HG02973 (cell line): ENCODE measurements around the gene HLA-DQB1.
"Not testable (repeated sequence)": the region's sequence is repeated elsewhere in the genome, so short reads cannot be mapped to it uniquely, and the experiment has no call there.

Experiments used
- ATAC-seq: cut with Tn5 transposase; IDR thresholded peaks from one replicate; pipeline ENCODE4 v1.9.1; 2021; ENCODE audit warnings: moderate library complexity; ENCODE audit not compliant: unreplicated experiment

HLA-DQB1 gene

DNA sequence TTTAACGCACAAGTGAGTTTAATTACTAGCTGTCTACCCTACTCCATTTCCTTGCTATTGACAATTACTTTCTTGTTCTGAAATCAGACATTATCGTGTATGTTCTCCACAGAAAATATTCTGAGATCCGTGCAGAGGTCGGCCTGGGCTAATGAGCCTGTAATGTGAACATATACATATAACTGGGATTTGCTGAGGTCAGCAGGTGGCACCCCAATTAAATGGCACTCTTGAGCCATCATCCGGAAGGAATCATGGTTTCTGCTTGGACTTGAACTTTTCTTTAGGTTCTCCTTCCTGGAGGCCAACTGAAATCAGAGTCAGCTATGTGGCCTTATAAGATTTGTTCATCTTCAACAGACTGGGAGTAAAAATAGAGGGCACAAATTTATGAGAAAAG, 3.6 kb downstream of the HLA-DQB1 start:
- ATAC-seq: no peak

DNA sequence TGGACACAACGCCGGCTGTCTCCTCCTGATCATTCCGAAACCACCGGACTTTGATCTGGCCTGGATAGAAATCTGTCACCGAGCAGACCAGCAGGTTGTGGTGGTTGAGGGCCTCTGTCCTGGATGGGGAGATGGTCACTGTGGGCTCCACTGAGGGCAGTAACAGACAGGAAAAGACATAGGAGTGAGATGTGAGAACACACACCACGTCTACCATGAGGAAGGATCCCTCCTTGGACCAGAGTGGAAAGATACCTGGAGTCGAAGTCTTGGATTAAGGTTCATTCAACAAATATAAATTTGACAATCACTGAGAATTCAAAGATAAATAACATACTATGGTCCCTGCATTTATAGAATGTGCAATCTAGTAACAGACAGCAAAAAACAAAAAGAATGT, 4.4 kb downstream of the HLA-DQB1 start:
- no peak for ATAC-seq

DNA sequence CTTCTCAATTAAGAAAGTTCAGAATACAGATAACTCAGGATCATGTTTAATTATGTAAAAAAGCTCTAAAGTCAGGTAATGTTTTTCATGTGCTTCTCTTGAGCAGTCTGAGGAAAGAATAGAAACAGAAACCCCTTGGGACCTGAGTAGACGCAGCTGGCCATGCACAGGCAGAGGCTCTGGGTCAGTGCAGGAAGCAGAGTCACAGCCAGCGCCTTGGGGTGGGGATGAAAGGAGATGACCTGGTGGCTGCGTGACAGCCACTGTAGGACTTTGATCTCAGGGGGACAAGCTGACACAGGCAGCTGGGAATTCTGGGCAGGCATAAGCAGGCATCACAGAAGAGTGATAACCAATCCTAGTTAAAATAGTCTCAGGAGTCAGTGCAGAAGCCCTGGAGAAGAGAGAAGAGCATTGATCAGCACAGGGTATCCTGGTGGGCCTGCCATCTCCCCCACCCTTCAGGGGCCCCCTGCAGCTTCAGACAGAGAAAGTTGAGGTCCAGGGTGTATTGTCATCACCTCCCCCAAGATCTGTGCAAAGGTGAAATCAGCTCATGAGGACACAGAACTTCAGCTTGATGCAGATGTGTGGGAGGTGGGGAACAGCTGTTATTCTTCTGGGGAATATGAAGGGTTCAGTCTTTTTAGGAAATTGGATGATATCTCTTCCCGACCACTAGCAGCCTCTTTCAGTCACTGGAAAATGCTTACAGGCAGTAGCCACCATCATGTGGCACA, 6.4 kb downstream of the HLA-DQB1 start:
- no peak for ATAC-seq

DNA sequence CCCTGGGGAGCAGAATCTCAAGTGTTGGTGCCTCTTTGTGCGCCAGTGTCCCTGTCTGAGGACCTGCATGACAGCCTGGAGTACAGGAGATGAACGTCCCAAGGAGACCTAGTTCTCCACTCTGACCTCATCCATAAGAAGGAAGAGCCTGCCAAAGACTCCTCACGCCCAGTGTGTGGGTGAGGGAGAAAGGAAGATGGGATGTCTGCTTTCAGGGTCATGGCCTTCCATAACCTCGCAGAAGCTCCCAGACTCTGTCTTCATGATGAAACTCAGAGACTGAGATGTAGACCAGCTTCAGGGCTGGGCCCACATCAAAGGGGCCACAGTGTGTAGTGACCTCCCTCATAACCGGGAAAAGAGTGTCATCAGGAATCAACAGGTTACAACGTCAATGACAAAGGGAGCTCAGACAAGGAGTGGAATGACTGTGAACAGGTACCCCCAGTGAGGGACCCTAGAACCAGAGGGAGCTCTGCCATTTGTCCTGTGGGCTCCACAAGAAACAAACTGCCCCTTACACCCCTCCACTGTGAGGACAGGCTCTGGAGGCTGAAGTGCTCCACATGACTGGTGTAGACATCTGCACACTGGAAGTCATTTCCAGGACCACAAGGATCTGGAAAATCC, 8.1 kb downstream of the HLA-DQB1 start:
- no peak for ATAC-seq

DNA sequence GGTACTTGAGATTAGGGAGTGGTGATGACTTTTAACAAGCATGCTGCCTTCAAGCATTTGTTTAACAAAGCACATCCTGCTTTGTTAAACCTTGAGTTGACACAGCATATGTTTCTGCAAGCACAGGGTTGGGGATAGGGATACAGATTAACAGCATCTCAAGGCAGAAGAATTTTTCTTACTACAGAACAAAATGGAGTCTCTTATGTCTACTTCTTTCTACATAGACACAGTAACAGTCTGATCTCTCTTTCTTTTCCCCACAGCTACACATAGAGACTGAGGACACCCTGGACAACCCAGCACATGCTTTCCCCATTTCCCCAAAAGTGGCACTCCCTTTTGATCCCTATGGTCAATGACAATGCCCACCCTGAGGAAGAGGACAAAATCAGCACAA, 8.6 kb downstream of the HLA-DQB1 start:
- ATAC-seq: not testable (repeated sequence)

DNA sequence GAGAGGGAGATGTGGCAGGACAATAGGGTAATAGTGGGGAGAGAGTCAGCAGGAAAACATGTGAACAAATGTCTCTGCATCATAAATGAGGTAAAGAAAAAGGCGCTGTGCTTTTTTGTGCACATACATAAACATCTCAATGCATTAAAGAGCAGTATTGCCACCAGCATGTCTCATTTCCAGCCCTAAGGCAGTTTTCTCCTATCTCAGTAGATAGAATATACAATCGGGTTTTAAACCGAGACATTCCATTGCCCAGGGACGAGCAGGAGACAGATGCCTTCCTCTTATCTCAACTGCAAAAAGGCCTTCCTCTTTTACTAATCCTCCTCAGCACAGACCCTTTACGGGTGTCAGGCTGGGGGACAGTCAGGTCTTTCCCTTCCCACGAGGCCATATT, 9.1 kb downstream of the HLA-DQB1 start:
- ATAC-seq: not testable (repeated sequence)

DNA sequence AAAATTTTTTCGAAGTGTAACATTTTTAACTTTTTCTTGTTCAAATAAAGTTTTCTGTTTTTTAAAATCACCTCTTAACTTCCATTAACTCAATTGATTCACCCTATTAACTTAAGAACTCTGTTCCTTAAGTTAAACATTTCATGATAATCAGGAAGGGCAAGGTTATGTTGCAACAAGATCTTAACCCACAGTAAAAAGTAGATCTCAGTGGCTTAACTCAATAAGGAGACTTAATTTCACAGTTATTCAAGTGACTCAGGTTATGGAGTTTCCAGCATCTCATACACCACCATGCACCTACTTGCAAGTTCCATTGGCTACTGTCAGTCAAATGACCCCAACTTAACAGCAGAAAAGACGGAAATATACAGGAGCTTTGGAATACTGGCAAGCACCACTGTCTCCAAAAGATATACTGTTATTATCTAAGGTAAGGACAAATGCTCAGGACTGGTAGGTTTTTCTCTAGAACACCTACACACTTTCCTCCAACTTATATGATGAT, 11.2 kb downstream of the HLA-DQB1 start:
- ATAC-seq: no peak

DNA sequence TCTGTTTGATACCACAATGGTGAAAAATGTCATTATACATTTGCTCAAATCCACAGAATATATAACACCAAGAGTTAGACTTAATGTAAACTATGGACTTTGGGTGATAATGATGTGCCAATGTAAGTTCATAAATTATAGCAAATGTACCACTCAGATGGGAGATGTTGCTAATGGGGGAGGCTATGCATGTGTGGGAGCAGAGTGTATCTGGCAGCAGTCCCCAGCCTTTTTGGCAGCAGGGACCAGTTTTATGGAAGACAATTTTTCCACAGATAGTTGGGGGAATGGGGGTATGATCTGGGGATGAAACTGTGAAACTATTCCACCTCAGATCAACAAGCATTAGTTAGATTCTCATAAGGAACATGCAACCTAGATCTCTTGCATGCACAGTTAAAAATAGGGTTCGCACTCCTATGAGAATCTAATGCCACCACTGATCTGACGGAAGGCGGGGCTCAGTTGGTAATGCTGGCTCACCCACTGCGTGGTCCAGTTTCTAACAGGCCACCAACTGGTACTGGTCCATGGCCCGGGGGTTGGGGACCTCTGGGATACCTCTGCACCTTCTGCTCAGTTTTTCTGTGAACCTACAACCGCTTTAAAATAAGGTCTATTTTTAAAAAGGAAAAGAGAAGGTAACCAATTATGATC, 21.3 kb downstream of the HLA-DQB1 start:
- ATAC-seq: no peak

DNA sequence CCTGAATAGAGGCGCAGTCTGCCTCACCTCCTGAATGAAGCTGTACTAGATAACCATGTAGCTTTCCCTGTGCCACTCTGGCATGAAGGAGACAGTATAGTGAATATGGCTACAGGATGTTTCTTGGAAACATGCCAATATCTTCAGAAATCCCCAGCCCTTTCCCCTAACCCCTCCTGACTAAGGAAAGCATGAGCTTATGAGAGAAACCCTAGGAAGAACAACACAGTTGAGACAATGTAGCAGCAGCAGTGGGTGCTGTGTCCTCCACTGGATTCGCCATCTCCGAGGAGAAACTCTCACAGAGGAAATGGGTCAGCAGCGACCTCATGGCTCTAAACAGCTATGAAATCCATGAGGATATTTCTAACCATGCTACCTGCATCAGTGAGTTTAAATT, 22.6 kb downstream of the HLA-DQB1 start:
- no peak for ATAC-seq

DNA sequence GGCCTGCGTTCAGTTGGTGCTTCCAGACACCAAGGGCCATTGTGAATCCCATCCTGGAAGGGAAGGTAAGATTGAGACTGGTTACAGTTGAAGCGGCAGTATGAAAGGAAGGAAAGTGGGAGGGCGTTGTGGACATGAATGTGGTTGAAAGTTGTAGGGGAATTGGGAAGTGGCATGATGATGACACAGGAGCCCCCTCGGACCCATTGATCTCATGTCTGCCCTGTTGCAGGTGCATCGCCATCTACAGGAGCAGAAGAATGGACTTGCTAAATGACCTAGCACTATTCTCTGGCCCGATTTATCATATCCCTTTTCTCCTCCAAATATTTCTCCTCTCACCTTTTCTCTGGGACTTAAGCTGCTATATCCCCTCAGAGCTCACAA, 23.7 kb downstream of the HLA-DQB1 start:
- ATAC-seq: no peak

DNA sequence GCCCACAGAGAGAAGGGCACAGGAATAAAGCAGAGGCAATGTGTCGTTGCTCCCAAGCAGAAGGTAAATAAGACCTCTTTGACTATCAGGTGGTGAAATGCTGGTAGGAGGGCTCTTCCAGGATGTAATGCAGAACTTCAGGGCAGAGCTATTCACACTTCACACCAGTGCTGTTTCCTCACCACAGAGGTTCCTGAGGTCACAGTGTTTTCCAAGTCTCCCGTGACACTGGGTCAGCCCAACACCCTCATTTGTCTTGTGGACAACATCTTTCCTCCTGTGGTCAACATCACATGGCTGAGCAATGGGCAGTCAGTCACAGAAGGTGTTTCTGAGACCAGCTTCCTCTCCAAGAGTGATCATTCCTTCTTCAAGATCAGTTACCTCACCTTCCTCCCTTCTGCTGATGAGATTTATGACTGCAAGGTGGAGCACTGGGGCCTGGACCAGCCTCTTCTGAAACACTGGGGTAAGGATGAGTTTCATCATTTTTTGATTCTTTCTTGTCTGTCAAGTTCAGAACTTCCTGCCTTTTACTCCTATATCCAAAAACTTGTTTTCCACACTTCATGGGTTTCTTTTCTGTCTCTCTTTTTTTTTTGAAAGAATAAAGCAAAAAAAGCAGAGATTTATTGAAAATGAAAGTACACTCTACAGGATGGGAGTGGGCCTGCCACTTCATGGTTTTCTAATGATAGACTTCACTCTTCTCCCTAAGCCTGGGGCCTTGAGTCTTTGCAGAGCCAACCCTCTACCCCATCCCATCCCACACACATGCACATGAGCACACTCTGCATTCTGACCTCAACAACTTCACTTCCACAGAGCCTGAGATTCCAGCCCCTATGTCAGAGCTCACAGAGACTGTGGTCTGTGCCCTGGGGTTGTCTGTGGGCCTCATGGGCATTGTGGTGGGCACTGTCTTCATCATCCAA, 24.4 kb downstream of the HLA-DQB1 start:
- not testable (repeated sequence) for ATAC-seq

DNA sequence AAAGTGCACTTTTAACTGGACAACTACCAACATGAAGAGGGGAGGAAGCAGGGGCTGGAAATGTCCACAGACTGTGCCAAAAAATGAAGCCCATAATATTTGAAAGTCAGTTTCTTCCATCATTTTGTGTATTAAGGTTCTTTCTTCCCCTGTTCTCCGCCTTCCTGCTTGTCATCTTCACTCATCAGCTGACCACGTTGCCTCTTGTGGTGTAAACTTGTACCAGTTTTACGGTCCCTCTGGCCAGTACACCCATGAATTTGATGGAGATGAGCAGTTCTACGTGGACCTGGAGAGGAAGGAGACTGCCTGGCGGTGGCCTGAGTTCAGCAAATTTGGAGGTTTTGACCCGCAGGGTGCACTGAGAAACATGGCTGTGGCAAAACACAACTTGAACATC, 25.3 kb downstream of the HLA-DQB1 start:
- no peak for ATAC-seq

DNA sequence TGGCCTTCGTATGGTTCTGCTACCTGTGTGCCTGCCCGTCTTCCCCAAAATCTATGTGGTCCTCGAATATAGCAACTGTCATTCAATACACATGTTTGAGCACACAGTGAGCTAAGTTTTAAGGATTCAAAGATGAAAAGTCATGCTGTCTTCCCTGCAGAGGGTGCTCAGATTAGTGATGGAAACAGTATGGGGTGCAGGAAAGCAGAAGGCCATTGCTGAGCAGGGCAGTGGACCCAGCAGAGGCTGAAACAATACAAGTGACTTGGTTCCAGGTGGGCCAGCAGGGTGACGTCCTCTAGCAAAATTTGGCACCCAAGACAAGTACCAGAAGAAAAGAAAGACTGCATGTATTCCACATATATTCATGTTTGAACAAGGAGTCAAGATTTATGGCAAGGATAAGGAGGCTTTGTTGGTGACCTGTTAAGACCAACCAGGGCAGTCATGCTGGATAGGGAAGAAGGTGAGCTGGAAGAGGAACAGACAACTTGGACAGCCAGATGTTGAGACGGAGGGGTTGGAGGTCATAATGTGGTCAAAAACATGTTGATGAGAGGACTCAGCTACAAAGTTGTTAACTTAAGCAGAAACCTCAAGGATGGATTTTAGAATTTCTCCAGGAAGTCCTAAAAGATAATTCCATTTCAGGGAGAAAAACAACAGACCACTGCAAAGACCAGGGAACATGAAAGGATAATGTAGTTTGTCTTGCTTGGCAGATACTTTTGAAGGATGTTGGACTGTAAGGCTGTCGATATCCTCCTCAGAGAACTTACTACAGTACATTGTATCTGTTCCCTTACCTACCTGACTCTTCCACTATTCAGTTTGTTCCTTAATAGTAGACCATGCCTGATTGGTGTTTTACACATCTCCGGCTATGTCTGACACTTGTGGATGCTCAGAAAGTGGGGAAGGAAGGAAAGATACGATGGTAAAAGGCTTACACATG, 26.7 kb downstream of the HLA-DQB1 start:
- ATAC-seq: no peak

DNA sequence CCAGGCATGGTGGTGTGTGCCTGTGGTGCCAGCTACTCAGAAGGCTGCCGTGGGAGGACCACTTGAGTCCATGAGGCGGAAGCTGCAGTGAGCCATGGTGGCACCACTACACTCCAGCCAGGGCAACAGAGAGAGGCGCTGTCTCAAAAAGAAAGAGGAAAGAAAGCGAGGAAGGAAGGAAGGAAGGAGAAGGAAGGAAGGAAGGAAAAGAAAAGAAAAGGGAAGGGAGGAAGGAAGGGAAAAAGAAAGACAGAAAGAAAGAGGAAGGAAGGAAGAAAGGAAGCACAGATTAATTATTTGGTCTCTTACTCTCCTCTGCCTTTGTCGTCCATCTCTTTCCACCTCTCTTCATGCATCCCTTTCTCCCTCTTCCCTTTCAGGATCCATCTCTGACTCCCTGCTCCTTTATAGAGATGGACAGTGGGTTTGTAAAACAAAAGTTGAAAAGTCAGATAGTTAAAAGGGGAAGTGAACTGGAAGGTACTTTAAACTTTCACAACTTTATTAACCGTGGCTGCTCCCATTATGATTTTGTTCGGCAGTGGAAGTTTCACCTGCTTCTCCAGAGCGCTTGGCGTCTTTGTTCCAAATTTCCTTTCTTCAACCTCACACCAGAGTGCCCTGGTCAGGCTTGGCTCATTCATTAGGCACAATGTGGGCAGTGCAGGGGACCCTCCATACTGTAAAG, 27.8 kb downstream of the HLA-DQB1 start:
- no peak for ATAC-seq

DNA sequence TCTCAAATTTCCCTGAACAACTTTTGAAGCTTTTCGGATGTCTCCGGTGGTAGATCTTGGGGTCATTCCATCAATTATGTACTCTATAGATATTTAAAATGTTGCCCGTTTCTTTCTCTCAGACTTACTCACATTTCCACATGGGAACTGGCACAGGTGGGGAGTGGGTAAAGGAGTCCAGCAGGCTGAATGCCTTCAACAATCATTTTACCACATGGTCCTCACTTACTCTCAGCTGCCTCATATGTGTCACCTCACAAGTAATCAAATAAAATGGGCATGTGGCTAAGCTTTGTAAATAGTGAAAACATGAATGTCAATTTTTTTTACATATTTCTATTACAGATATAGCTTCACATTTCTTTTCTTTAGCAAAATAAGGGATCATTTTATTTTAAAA, 28.6 kb downstream of the HLA-DQB1 start:
- ATAC-seq: no peak

DNA sequence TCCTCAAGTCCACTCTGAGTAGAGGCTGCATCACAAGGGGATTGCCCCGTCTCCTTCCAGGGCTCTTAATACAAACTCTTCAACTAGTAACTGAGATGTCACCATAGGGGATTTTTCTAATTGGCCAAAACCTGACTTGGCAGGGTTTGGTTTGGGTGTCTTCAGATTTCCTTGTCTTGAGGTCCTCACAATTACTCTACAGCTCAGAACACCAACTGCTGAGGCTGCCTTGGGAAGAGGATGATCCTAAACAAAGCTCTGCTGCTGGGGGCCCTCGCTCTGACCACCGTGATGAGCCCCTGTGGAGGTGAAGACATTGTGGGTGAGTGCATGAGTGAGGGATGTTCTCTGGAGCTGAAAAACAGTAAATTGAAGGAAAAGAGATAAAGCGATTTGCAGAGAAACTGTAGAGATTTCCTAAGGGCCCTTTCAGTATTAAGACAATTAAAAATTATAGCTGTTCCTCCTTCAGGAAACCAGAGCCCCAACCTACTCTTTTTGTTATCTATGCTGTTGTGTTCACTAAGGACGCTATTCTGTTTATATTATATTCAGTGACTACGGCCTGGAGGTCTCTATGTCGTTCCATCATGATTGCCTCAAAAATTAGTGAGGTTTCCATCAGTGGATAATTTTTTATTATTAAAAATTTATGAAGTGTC, 29.1 kb downstream of the HLA-DQB1 start, which contains the start of gene HLA-DQA1:
TSS of gene HLA-DQA1 (plus strand) at position 188 of the 662 bp plus-strand sequence. CDS start at position 241, 53 bp downstream.
- ATAC-seq: peak; percentile 60

DNA sequence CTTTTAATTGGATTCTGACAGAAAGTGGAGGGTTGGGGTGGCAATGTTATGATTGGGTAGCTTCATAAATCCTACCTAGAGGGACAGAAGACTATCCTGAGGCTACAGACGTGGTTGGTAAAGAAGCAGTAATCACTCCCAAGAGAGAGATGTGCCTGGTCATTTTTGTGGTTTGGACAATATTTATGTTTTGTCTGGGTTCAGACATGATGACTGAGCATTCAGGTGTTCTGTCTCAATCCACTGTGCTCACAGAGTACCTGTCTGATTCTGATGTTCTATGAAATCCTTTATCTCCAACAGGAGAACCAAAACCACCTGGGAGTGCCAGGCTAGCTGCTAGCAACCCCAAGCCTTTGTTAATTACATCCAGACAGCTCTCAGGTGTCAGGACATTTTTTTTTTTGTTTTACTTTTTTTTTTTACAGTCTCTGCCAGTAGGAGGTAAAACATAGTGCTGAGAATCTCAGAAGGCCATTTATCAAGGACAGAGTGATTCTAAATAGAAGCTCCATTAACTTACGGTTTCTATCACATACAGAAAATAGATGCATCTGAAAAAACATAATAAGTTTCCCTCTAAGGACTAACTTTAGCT, 30.8 kb downstream of the HLA-DQB1 start:
- ATAC-seq: no peak

DNA sequence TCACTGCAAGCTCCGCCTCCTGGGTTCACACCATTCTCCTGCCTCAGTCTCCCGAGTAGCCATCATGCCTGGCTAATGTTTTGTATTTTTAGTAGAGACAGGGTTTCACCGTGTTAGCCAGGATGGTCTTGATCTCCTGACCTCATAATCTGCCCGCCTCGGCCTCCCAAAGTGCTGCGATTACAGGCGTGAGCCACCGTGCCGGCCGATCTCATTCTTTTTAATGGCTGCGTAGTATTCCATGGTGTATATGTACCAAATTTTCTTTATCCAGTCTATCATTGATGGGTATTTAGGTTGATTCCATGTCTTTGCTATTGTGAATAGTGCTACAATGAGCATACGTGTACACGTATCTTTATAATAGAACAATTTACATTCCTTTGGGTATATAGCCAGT, 36.7 kb downstream of the HLA-DQB1 start:
- not testable (repeated sequence) for ATAC-seq
